SIG-M5 (cell line): ENCODE results near the gene NBEAL2.
A peak's percentile ranks its signal among the peaks of the same experiment; 100 is the strongest.

Source experiments
- DNase-seq: peaks from one replicate; lab custom pipeline; 2025; lab: John Stamatoyannopoulos, UW

NBEAL2 gene

DNA sequence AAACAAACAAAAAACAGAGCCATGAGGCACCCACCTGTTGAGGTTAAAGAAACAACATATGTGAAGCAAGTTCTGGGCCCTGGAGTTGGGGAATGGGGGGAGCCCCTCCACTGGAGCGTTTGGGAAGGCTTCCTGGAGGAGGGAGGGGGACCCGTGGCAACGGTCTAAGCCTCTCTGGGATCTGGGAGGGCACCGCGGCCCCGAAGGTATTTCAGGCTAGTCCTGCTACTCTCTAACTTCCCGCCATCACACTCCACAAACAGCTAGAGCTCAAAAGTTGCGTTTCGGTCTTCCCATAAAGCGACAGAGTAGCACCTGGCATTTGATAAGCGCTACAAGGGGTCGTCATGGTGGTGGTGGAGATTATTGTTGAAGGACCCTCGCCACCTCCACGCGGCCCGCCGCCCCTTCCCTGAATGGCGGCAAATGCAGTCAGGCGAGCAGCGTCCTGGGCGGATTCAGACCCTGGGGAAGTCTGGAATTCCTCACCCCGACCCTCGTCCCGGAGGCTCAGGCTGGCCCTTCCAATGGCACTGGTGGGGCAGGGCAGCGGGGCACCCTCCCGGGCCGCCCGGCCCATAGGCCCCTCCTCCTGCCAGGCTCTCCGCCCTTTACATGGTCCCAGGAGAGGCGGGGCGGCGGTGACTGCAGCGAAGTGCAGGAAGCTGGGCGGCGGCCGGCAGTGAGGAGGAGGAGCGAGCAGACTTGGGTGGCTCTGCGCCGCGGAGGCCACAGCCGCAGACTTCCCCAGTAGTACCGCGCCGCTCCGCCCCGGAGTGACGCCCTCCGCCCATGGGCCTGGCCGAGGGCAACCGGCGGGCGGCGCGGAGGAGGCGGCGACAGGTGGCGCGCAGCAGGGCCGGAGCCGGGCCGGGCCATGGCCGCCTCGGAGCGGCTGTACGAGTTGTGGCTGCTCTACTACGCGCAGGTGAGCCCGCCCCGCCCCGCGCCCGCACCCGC is at the start of gene NBEAL2:
TSS of gene NBEAL2 (plus strand) at position 682 of the 960 bp plus-strand sequence. CDS start at position 878, 196 bp downstream.
- peak; percentile 92 for DNase-seq

- DNase-seq = no peak
Measured at GRCh38 chr3:46930166-46930944, 49.1 kb upstream of the NBEAL2 start.

- no peak for DNase-seq
Measured at GRCh38 chr3:46930945-46931403, 48.5 kb upstream of the NBEAL2 start.

DNA sequence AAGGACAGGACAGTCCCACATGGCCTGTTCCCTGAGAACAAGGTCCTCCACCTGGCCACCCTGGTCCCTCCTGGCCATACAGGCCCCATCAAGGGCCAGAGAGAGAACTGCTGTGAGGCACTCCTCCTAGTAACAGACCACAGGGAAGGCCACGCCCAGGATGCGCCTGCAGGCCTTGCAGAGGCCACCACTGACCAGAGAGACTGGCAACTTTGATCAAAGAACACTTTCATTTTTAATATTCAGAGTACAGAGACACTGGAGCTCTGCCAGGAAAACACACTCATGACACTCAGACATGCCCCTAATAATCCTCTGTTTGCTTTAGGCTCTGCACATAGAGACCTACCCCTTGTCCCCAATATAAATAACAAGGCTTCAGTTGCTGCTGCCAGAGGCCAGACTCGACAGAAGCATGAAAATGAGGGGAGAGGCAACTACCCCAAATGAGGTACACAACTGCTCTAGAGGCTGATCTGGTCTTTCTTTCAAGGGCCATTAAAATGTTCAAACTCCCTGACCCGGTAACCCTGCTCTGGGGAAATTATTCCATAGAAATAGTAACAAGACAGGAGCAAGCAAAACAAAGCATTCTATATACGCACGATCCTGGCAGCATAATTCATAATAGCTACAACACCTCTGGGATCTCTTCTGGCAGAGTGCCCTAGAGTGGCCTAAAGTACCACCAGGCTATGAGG is 47.7 kb upstream of the NBEAL2 start:
- DNase-seq = no peak

DNA sequence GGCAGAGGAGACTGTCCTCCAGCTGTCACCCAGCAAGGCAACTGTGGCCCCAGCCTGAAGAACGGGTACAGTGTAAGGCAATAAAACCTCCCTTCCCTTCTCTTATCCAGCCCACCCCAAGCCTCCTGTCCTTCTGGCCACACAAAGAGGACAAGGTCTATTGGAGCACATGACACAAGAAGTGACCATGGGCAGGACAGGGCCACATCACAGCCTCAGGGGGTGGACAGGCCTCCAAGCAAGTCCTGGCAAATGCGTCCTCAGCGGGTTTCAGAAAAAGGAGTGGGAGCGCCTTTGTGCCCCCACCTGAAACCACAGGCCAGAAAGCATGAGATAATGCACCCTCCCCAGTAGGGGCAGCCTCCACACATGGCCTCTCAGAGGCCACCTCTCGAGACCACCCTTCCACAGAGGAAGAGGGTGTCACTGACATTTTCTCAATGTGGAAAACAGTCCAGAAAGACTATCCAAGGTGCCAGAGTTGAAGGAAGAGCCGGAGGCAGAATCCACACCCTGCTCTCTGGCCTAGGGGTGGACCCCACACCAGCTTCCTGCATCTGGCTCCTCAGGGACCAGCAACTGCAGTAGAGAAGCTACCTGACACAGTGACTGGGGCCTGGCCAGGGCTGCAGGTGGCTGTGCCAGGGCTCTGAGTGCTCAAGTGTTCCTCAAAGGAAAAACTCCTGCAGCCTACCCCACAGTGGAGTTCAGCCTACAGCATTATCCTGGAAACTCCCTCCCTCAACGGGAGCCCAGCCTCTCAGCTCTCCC is 46.8 kb upstream of the NBEAL2 start:
- DNase-seq = no peak

DNA sequence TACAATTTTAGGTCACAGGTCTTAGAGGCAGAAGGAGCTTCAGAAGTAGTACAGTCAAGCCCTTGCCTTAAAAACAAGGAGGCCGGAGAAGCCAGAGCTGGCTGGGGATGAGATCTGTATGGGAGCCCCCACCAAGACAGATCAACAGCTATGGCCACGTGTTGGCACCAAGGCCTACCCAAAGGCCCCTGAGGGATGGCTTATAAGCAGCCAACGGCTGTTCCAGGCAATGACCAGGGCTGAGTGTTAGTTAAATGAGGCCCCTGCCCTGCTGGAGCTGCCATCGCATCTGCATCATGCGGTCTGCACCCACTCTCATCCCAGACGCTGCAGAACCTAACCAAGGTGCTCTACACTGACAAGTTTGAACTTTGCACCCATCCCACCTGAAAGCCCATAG is 46.2 kb upstream of the NBEAL2 start:
- DNase-seq = no peak

- DNase-seq = no peak
Measured at GRCh38 chr3:46934072-46934471, 45.4 kb upstream of the NBEAL2 start.

DNA sequence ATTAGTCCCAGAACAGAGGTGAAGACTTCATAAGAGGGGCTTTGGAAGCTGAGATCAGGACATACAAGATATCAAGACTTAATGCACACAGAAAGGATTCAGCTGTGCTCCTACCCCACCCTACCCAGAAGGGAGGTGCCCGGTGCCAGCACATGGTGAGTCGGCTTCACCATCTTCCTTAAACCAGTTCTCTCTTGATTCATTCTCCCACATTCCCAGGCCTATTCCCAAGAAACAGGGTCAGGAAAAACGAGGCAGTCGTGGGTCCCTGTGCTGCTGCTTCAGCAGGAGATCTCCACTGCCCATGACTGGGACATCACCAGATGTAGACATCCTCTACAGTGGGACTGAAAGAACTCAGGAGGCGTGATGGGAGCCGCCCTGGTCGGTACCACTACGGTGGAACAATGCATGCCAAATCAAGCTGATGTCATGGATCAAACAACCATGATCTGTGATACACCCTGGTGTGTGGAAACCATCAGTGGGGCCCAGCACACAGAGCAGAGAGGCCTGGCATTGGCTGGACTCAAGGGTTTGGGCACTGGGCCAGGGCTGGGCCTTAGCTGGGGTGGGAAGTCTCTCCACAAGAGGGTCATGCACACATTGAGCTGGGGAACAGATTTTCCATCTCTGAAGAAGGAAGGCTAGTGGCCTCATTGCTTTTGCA is 44.8 kb upstream of the NBEAL2 start:
- DNase-seq = no peak

- DNase-seq = no peak
Measured at GRCh38 chr3:46935168-46935858, 44.2 kb upstream of the NBEAL2 start.

- peak; percentile 44 for DNase-seq
Measured at GRCh38 chr3:46935989-46936558, 43.4 kb upstream of the NBEAL2 start.

DNA sequence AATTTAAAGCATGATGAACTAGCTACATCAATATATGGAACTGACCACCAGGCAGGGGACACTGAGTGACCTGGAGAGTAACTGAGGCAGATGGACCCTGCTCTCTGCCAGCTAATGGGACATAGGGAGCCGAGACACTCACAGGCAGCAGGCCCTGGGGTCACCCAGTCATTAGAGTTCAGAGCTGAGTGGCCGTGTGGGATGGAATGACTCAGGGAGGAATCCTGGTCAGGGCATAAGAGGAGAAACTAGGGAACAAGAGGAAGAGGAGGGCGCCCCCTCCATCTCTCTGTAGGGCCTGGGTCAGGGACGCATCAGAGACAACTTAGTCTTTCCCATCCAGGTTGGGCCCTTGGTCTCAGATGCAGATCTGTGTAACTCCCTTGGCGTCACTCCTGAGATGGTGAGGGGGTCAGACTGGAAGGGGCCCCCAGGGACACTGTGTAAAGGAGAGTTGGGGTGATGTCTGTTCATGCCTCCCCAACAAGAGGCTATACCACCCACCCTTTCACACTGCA is 42.7 kb upstream of the NBEAL2 start:
- no peak for DNase-seq

GRCh38 chr3:46938118-46938517 is 41.3 kb upstream of the NBEAL2 start:
- no peak for DNase-seq

DNA sequence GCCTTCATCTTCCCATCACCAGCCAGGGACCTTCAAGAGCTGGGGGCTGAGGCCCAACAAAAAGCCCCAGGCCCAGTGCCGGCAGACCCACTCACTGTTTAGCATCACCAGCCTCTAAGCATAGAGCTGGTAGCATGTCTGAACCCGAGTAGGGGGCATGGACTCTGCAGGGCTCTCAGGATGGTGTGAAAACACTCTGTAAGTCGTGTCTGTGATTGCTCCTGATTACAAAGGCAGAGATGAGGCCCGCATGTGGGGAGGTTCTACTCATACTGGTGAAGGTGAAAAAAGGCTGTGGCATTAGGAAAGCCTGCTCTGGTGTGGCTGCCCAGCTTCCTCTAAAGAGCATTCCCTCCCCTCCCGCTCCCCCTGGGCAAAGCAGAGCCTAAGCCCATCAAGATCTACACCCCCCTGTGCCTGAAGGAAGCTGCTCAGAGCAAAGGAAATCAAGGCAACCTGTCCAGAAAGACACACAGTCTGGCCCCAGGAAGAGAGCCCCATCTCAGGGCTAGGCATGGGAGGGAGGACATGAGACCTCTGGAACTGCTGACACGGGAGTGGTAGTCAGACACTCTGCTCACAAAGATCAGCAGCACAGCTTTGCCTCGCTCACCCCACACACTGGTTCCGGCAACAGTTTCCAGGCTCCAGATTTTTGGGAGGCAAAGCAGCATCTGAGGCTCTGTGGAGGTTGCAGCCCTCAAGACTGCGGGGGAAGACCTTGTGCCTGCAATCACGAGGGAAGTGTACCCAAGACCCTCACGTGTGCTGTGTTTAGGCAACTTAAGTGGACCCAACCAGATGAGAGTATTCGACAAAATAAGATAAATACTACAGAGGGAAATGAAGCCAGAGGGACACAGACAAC is 39.7 kb upstream of the NBEAL2 start:
- no peak for DNase-seq

DNA sequence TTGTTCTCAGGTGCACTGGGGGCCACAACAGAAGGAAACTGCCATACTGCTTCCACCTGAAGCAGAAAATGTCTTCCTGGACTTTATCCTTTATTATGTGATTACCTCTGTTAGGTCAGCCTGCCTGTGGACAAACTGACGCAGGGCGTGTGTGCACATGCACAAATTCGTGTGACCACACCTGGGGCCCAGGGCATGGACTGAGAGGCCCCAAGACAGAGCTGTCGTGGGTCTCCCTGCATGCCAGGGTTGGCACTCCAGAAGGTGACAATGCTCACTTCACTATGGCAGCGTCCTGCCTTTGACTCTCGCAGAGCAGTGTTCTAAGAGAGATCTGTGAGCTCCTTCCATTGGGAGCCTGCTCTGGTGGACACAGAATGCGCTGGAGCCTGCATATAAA is 37.4 kb upstream of the NBEAL2 start:
- no peak for DNase-seq

DNA sequence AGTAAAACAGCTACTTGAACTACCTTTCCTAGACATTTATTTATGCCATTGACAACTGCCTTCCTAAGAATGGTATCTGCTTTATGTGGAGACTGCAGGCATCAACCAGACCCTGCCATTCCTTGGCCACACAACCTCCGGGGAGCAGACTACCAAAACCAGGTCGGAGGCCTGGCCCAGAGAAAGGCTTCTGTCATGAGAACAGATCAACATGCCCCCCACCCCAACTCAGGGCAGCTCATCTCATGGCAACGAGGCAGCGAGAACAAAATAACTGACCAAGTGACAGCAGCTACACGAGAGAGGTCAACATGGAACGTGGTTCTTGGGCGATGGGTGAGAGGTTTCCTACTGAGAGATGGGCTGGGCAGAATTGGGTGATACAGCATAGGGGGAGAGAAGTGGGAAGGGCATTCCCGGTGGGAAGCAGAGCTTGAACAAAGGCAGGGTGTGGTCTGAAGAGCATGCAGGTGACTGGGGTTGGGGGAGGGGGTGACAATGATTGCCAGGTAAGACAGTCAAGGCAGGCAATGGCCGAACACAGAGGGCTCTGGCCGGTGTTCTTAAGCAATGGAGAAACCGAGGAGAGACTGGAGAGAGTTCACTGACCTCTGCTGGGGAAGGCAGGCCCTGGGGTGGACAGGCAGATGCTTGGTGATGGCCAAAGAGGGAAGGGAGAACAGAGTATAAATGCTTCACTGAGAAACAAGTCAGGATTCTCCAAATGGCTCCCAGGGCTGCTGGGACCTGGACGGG is 36.8 kb upstream of the NBEAL2 start:
- no peak for DNase-seq

- no peak for DNase-seq
Measured at GRCh38 chr3:46943237-46944187, 36.0 kb upstream of the NBEAL2 start.

DNA sequence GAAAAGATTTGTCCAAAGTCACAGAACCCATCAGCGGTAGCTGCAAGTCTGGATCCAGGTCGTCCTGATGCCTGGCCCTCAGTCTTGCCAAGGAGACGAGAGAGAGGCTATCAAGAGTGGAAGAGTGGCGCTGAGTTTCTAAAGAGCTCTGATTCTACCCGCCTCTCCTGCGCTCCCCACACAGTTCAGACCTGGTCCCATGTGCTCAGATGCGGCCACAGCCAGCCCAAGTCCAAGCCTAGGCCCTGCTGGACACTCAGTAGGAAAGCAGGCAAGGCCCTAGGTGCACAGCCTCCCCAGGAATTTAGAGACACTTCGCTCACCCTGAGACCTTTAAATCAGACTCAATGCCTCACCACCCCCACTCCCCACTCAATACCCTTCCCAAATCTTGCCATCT is 35.3 kb upstream of the NBEAL2 start:
- DNase-seq = no peak
